GM23338 (cell line): ENCODE measurements around the gene SPRED2. TPM values are rescaled to one million over a fixed set of nuclear protein-coding genes. Genes with fewer than 3 reads are reported as not detected.

Experiments
- ATAC-seq: fragments of 200-7000 bp; cut with Tn5 transposase; 3 replicates; pipeline ENCODE4 v1.9.1; 2020
- DNase-seq: peaks from one replicate; pipeline ENCODE4 v3.0.0-alpha.2; 2015; ENCODE audit warnings: low spot score
- H2AFZ ChIP-seq: fragments of 200-600 bp; sonication (generic); 2 replicates; pipeline ENCODE4 v1.8.0; 2016; ENCODE audit warnings: antibody characterized with exemption, mild to moderate bottlenecking, moderate library complexity
- H3F3A ChIP-seq: fragments of 200-600 bp; sonication (generic); replicated peaks from 2 replicates; pipeline ENCODE4 v1.8.0; 2017; ENCODE audit warnings: antibody characterized with exemption, mixed run types, low read depth
- H3K27ac ChIP-seq: fragments of 200-600 bp; sonication (generic); 2 replicates; pipeline ENCODE4 v1.6.1; 2016; ENCODE audit warnings: low read depth
- H3K27me3 ChIP-seq: fragments of 200-600 bp; sonication (generic); 2 replicates; pipeline ENCODE4 v1.8.0; 2016; ENCODE audit warnings: mild to moderate bottlenecking, mixed run types, moderate library complexity; ENCODE audit not compliant: insufficient read depth
- H3K36me3 ChIP-seq: fragments of 200-600 bp; sonication (generic); 2 replicates; pipeline ENCODE4 v1.8.0; 2016; ENCODE audit warnings: mild to moderate bottlenecking; ENCODE audit not compliant: insufficient read depth
- H3K4me1 ChIP-seq: fragments of 200-600 bp; sonication (generic); 2 replicates; pipeline ENCODE4 v1.8.0; 2016; ENCODE audit warnings: mild to moderate bottlenecking, moderate library complexity; ENCODE audit not compliant: insufficient read depth
- H3K4me2 ChIP-seq: fragments of 200-600 bp; sonication (generic); 2 replicates; pipeline ENCODE4 v1.7.1; 2017; ENCODE audit warnings: mixed run types
- H3K4me3 ChIP-seq: fragments of 200-600 bp; sonication (generic); 2 replicates; pipeline ENCODE4 v1.6.1; 2016; ENCODE audit warnings: mixed run types
- H3K79me2 ChIP-seq: fragments of 200-600 bp; sonication (generic); replicated peaks from 2 replicates; pipeline ENCODE4 v1.8.0; 2017; ENCODE audit warnings: mild to moderate bottlenecking; ENCODE audit not compliant: insufficient read depth
- H3K9me2 ChIP-seq: fragments of 200-600 bp; sonication (generic); 2 replicates; pipeline ENCODE4 v1.8.0; 2017; ENCODE audit not compliant: insufficient read depth
- H4K20me1 ChIP-seq: fragments of 200-600 bp; sonication (generic); replicated peaks from 2 replicates; pipeline ENCODE4 v1.8.0; 2017; ENCODE audit warnings: mild to moderate bottlenecking; ENCODE audit not compliant: insufficient read depth
- H3K27ac Mint-ChIP-seq: 2 replicates; pipeline ENCODE4 v1.8.0; 2020; ENCODE audit warnings: inconsistent platforms, mild to moderate bottlenecking, moderate library complexity, mixed read lengths
- H3K27me3 Mint-ChIP-seq: 3 replicates; pipeline ENCODE4 v1.8.0; 2022; ENCODE audit warnings: low read depth, mild to moderate bottlenecking, moderate library complexity, mixed read lengths, inconsistent platforms; ENCODE audit not compliant: insufficient read depth, poor library complexity
- H3K36me3 Mint-ChIP-seq: 3 replicates; pipeline ENCODE4 v1.8.0; 2021; ENCODE audit warnings: low read depth, mild to moderate bottlenecking, inconsistent platforms, moderate library complexity, mixed read lengths
- H3K4me1 Mint-ChIP-seq: 3 replicates; pipeline ENCODE4 v1.8.0; 2020; ENCODE audit warnings: mild to moderate bottlenecking, inconsistent platforms, mixed read lengths
- H3K4me3 Mint-ChIP-seq: 3 replicates; pipeline ENCODE4 v1.8.0; 2021; ENCODE audit warnings: moderate library complexity, mild to moderate bottlenecking, inconsistent platforms, mixed read lengths
- H3K9me3 Mint-ChIP-seq: 3 replicates; pipeline ENCODE4 v1.8.0; 2020; ENCODE audit warnings: moderate library complexity, mild to moderate bottlenecking, inconsistent platforms, mixed read lengths
- CREB1 ChIP-seq: fragments of 250-450 bp; sonication (Bioruptor Pico); IDR thresholded peaks from 2 replicates; pipeline ENCODE4 v1.5.0; 2020; ENCODE audit warnings: low read depth, mild to moderate bottlenecking, moderate library complexity
- CTCF ChIP-seq, 2 experiments: fragments of 200-600 bp in 1 of 2; sonication (generic) in 1 of 2; conservative IDR thresholded peaks; 2 replicates each; pipeline versions ENCODE4 v1.5.1 to v1.6.1; 2016 to 2017; ENCODE audit warnings: antibody characterized with exemption in 2 of 2, low read depth in 2 of 2, mild to moderate bottlenecking in 2 of 2, moderate library complexity in 1 of 2
- ETS1 ChIP-seq: IDR thresholded peaks from 2 replicates; pipeline ENCODE4 v1.6.1; 2016; ENCODE audit warnings: antibody characterized with exemption
- EZH2 ChIP-seq: fragments of 200-600 bp; sonication (generic); IDR thresholded peaks from one replicate; pipeline ENCODE4 v1.8.0; 2017; ENCODE audit warnings: antibody characterized with exemption, mild to moderate bottlenecking, low read depth; ENCODE audit not compliant: unreplicated experiment
- EZH2phosphoT487 ChIP-seq: fragments of 200-600 bp; sonication (generic); IDR thresholded peaks from one replicate; pipeline ENCODE4 v1.8.1; 2018; ENCODE audit warnings: antibody characterized with exemption; ENCODE audit not compliant: unreplicated experiment
- JUNB ChIP-seq: IDR thresholded peaks from one replicate; pipeline ENCODE4 v1.6.1; 2016; ENCODE audit warnings: antibody characterized with exemption; ENCODE audit not compliant: unreplicated experiment
- NANOG ChIP-seq: IDR thresholded peaks from 2 replicates; pipeline ENCODE4 v1.6.1; 2016; ENCODE audit warnings: antibody characterized with exemption, borderline replicate concordance
- REST ChIP-seq: IDR thresholded peaks from one replicate; pipeline ENCODE4 v1.6.1; 2018; ENCODE audit warnings: antibody characterized with exemption; ENCODE audit not compliant: unreplicated experiment
- STAT1 ChIP-seq: IDR thresholded peaks from one replicate; pipeline ENCODE4 v1.6.1; 2016; ENCODE audit warnings: antibody characterized with exemption; ENCODE audit not compliant: unreplicated experiment
- ZNF114 ChIP-seq: fragments of 250-450 bp; sonication (Bioruptor Pico); IDR thresholded peaks from 2 replicates; pipeline ENCODE4 v1.5.0; 2020; ENCODE audit warnings: mild to moderate bottlenecking, moderate library complexity
- ZNF331 ChIP-seq: fragments of 250-450 bp; sonication (Bioruptor Pico); IDR thresholded peaks from 2 replicates; pipeline ENCODE4 v1.5.0; 2020; ENCODE audit warnings: low read depth, mild to moderate bottlenecking, moderate library complexity
- polyA plus RNA-seq: library from polyadenylated mRNA; unstranded; fragments of >200 nt; fragmentation: Nextera tagmentation; extraction: Ambion mirVana; gene quantifications from 2 replicates; pipeline ENCODE4 v1.2.1, GENCODE V29; 2016
- total RNA-seq: library from RNA; depleted of rRNA; stranded (reverse); fragments of >200 nt; shearing (Covaris generic); gene quantifications from 2 replicates; pipeline ENCODE4 v1.2.3, GENCODE V29; 2014

Gene SPRED2
- total and polyA plus RNA-seq, 2 experiments from 2014 or later = 8.7 to 13.0 TPM

- TF ChIP-seq REST = no peak
- TF ChIP-seq ZNF331 (CRISPR knock-in tag) = no peak
Measured at GRCh38 chr2:65421432-65421748, 11.0 kb downstream of the SPRED2 start (continued).

GRCh38 chr2:65420712-65421431, 11.5 kb downstream of the SPRED2 start:
- Histone ChIP-seq H3F3A (no peaks in the 10 kb centered on the region), H3K4me2 (peak overlapping the region; percentile 14; the same call in 1 of the 2 replicates), H3K79me2 (peaks cover 63% of the 10 kb centered on the region), H3K27me3 (no peaks in the 10 kb centered on the region), H3K4me3 (no peak overlapping the region), H4K20me1 (peaks cover 14% of the 10 kb centered on the region), H3K36me3 (no peaks in the 10 kb centered on the region), H3K9me2 (peaks cover 4% of the 10 kb centered on the region; the same call in 1 of the 2 replicates), H3K4me1 (peaks cover 25% of the 10 kb centered on the region), H3K27ac (0 out of 2 replicates have a peak overlapping the region, but pooled peaks have one; percentile 3), H2AFZ (no peak overlapping the region)
- peaks cover 37% of the 10 kb centered on the region for H3K4me1 Mint-ChIP-seq
- H3K27me3 Mint-ChIP-seq = no peaks in the 10 kb centered on the region
- peak overlapping the region; percentile 44; the same call in 1 of the 2 replicates for H3K27ac Mint-ChIP-seq
- H3K36me3 Mint-ChIP-seq = no peaks in the 10 kb centered on the region
- no peak overlapping the region; the same call in 2 of the 3 replicates for H3K4me3 Mint-ChIP-seq
- ATAC-seq (peak; percentile 48; the same call in 2 of the 3 replicates), DNase-seq (peak; percentile 51)
- no peaks in the 10 kb centered on the region for H3K9me3 Mint-ChIP-seq
- TF ChIP-seq CREB1 (CRISPR knock-in tag) (no peak), ZNF114 (CRISPR knock-in tag) (no peak), EZH2phosphoT487 (no peak), STAT1 (no peak), CTCF (conservative IDR thresholded peaks at IDR 0.05; ENCODE audit: low read depth in 2 of 2) (no peak), NANOG (no peak), EZH2 (no peak), ZNF331 (CRISPR knock-in tag) (no peak), JUNB (no peak), REST (no peak), ETS1 (no peak)
